ENCODE data around the gene RPEL1. TPM values are rescaled to one million over a fixed set of nuclear protein-coding genes. Genes with fewer than 3 reads are reported as not detected.
"Not testable (repeated sequence)": the region's sequence is repeated elsewhere in the genome, so short reads cannot be mapped to it uniquely, and the experiment has no call there.

The RPEL1 gene
- total RNA-seq, 1 donor from 2014 or later = not detected

GRCh38 chr10:103215601-103216000 is 30.1 kb upstream of the RPEL1 start:
- no peak for DNase-seq (ENCODE audit: extremely low spot score, unreplicated experiment)
- Mint-ChIP-seq H3K27me3 (no peaks in the 10 kb centered on the region), H3K36me3 (no peaks in the 10 kb centered on the region), H3K4me1 (ENCODE audit: unreplicated experiment) (peaks cover 8% of the 10 kb centered on the region), H3K9me3 (peaks cover 6% of the 10 kb centered on the region), H3K27ac (peak overlapping the region; percentile 35), H3K4me3 (no peak overlapping the region)
- no peak for TF ChIP-seq CTCF (conservative IDR thresholded peaks at IDR 0.05)

GRCh38 chr10:103216362-103216761 is 29.3 kb upstream of the RPEL1 start:
- H3K4me3 Mint-ChIP-seq; H3K36me3 Mint-ChIP-seq; H3K27me3 Mint-ChIP-seq; H3K9me3 Mint-ChIP-seq; H3K4me1 Mint-ChIP-seq (ENCODE audit: unreplicated experiment); H3K27ac Mint-ChIP-seq; DNase-seq (ENCODE audit: extremely low spot score, unreplicated experiment): not testable (repeated sequence)

- no peaks in the 10 kb centered on the region for H3K4me1 Mint-ChIP-seq (ENCODE audit: unreplicated experiment)
- no peak overlapping the region for H3K4me3 Mint-ChIP-seq
- DNase-seq (ENCODE audit: extremely low spot score, unreplicated experiment) = no peak
- H3K36me3 Mint-ChIP-seq = no peaks in the 10 kb centered on the region
- TF ChIP-seq CTCF (conservative IDR thresholded peaks at IDR 0.05) = no peak
- no peak overlapping the region for H3K27ac Mint-ChIP-seq
- no peaks in the 10 kb centered on the region for H3K27me3 Mint-ChIP-seq
- H3K9me3 Mint-ChIP-seq = peaks cover 8% of the 10 kb centered on the region
Observed at GRCh38 chr10:103224133-103224532, 21.6 kb upstream of the RPEL1 start.

- H3K9me3 Mint-ChIP-seq; H3K27me3 Mint-ChIP-seq; H3K36me3 Mint-ChIP-seq; H3K27ac Mint-ChIP-seq; DNase-seq (ENCODE audit: extremely low spot score, unreplicated experiment); H3K4me3 Mint-ChIP-seq; H3K4me1 Mint-ChIP-seq (ENCODE audit: unreplicated experiment): not testable (repeated sequence)
Observed at GRCh38 chr10:103224721-103225120, 21.0 kb upstream of the RPEL1 start.

- no peaks in the 10 kb centered on the region for H3K36me3 Mint-ChIP-seq
- H3K4me3 Mint-ChIP-seq = no peak overlapping the region
- peaks cover 8% of the 10 kb centered on the region for H3K9me3 Mint-ChIP-seq
- H3K27ac Mint-ChIP-seq = no peak overlapping the region
- H3K27me3 Mint-ChIP-seq = no peaks in the 10 kb centered on the region
- no peak for TF ChIP-seq CTCF (conservative IDR thresholded peaks at IDR 0.05)
- DNase-seq (ENCODE audit: extremely low spot score, unreplicated experiment) = no peak
- H3K4me1 Mint-ChIP-seq (ENCODE audit: unreplicated experiment) = peaks cover under 1% of the 10 kb centered on the region
Observed at GRCh38 chr10:103225939-103226338, 19.7 kb upstream of the RPEL1 start.

- no peaks in the 10 kb centered on the region for H3K36me3 Mint-ChIP-seq
- H3K27me3 Mint-ChIP-seq = no peaks in the 10 kb centered on the region
- no peak overlapping the region for H3K4me3 Mint-ChIP-seq
- TF ChIP-seq CTCF (conservative IDR thresholded peaks at IDR 0.05) = no peak
- H3K9me3 Mint-ChIP-seq = peaks cover 12% of the 10 kb centered on the region
- H3K4me1 Mint-ChIP-seq (ENCODE audit: unreplicated experiment) = peaks cover 5% of the 10 kb centered on the region
- no peak for DNase-seq (ENCODE audit: extremely low spot score, unreplicated experiment)
- no peak overlapping the region for H3K27ac Mint-ChIP-seq
Observed at GRCh38 chr10:103227416-103227815, 18.3 kb upstream of the RPEL1 start.

GRCh38 chr10:103231047-103231551 is 14.6 kb upstream of the RPEL1 start:
- H3K27ac Mint-ChIP-seq = peak overlapping the region; percentile 89
- H3K27me3 Mint-ChIP-seq = no peaks in the 10 kb centered on the region
- peaks cover 4% of the 10 kb centered on the region for H3K9me3 Mint-ChIP-seq
- DNase-seq (ENCODE audit: extremely low spot score, unreplicated experiment) = no peak
- no peak for TF ChIP-seq CTCF (conservative IDR thresholded peaks at IDR 0.05)
- H3K4me3 Mint-ChIP-seq = no peak overlapping the region
- peaks cover 5% of the 10 kb centered on the region for H3K4me1 Mint-ChIP-seq (ENCODE audit: unreplicated experiment)
- no peaks in the 10 kb centered on the region for H3K36me3 Mint-ChIP-seq
